GM18507 (cell line): ENCODE results near the gene VNN1.

Experiments used
- DNase-seq: peaks from one replicate; pipeline ENCODE4 v3.0.0; 2011; ENCODE audit warnings: low read depth; ENCODE audit not compliant: insufficient read length; ENCODE audit errors: extremely low spot score
- FAIRE-seq: peaks from 2 replicates; lab custom pipeline; 2011; peaks lifted over from hg19 to GRCh38; lab: Jason Lieb, UNC

VNN1 gene

GRCh38 chr6:132634796-132635195, 79.1 kb downstream of the VNN1 start:
- FAIRE-seq, result no peak
- no peak for DNase-seq

- DNase-seq, result no peak
- FAIRE-seq, result no peak
Observed at GRCh38 chr6:132633362-132633761, 80.5 kb downstream of the VNN1 start.
